ENCODE measurements around the gene RETREG1. TPM values are rescaled to one million over a fixed set of nuclear protein-coding genes. Genes with fewer than 3 reads are reported as not detected.

RETREG1 gene
- polyA plus RNA-seq, 5 donors, result 2.6 to 3.9 (median 3.0) TPM

GRCh38 chr5:16585041-16585667, 31.6 kb downstream of the RETREG1 start:
- no peak for DNase-seq

- DNase-seq, result no peak
Measured at GRCh38 chr5:16582081-16582480, 34.7 kb downstream of the RETREG1 start.

GRCh38 chr5:16580382-16580781, 36.4 kb downstream of the RETREG1 start:
- DNase-seq, result no peak

GRCh38 chr5:16579142-16579847, 37.5 kb downstream of the RETREG1 start:
- DNase-seq, result peak; percentile 2 to 6

- no peak for DNase-seq
Measured at GRCh38 chr5:16578474-16578883, 38.3 kb downstream of the RETREG1 start.

- DNase-seq, result no peak
Measured at GRCh38 chr5:16577677-16578076, 39.1 kb downstream of the RETREG1 start.

- DNase-seq, result no peak
Measured at GRCh38 chr5:16574789-16575721, 41.7 kb downstream of the RETREG1 start.

- no peak for DNase-seq
Measured at GRCh38 chr5:16573401-16573800, 43.4 kb downstream of the RETREG1 start.

- no peak for DNase-seq
Measured at GRCh38 chr5:16572289-16573015, 44.3 kb downstream of the RETREG1 start.

GRCh38 chr5:16571016-16571415, 45.8 kb downstream of the RETREG1 start:
- no peak for DNase-seq

- no peak for DNase-seq
Measured at GRCh38 chr5:16570121-16570815, 46.5 kb downstream of the RETREG1 start.

- DNase-seq, result no peak
Measured at GRCh38 chr5:16568875-16569580, 47.8 kb downstream of the RETREG1 start.

- no peak for DNase-seq
Measured at GRCh38 chr5:16567365-16567764, 49.4 kb downstream of the RETREG1 start.

GRCh38 chr5:16565118-16565517, 51.7 kb downstream of the RETREG1 start:
- DNase-seq, result no peak

- no peak for DNase-seq
Measured at GRCh38 chr5:16564248-16564867, 52.4 kb downstream of the RETREG1 start.

- DNase-seq, result no peak
Measured at GRCh38 chr5:16563686-16564085, 53.1 kb downstream of the RETREG1 start.

GRCh38 chr5:16561660-16562059, 55.1 kb downstream of the RETREG1 start:
- DNase-seq, result no peak

- no peak for DNase-seq
Measured at GRCh38 chr5:16559702-16560101, 57.1 kb downstream of the RETREG1 start.

- no peak for DNase-seq
Measured at GRCh38 chr5:16558984-16559629, 57.7 kb downstream of the RETREG1 start.

All from right lung (tissue), 5 donors.